A172 (cell line): Measurements from ENCODE around the gene KNCN. TPM values are rescaled to one million over a fixed set of nuclear protein-coding genes. Genes with fewer than 3 reads are reported as not detected.
A peak's percentile ranks its signal among the peaks of the same experiment; 100 is the strongest.

Experiments used
- DNase-seq: peaks from one replicate; pipeline ENCODE4 v3.0.0-alpha.2; 2015; ENCODE audit warnings: low spot score
- total RNA-seq: library from RNA; depleted of rRNA; stranded (reverse); fragments of >200 nt; shearing (Covaris generic); gene quantifications from 2 replicates; pipeline ENCODE4 v1.2.3, GENCODE V29; 2014

The KNCN gene
- total RNA-seq, 1 experiment from 2014 or later, result not detected

DNA sequence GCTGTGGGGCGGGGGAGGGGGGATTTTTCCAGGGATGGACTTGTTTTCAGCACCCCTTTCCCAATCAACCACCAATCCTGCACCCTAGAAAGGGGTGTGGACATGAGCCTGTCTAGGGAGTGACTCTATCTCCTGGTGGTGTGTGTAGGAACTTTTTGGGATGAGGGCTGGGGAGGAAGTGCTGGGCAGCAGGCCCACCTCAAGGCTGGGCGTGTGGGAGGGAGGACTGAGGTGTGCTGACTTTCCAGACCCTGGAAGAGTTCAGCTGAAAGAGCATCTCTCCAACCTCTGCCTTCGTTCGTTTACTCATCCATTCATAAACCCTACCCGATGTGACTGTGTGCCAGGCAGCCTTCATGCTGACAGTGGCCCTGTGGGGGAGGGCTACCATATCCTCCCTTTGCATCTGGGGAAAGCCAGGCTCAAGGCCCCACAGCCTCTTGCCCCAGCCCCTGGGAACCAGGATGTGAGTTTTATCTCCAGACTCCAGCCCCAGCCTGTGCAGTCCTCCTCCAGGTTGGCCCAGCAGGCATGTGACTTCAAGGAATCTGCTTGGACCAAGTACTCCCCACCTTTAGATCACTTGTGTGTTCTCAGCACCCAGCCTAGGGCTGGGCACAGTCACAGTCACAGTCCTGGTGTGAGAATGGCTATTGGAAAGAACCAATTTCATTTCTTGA, 6.7 kb downstream of the KNCN start:
- no peak for DNase-seq

DNA sequence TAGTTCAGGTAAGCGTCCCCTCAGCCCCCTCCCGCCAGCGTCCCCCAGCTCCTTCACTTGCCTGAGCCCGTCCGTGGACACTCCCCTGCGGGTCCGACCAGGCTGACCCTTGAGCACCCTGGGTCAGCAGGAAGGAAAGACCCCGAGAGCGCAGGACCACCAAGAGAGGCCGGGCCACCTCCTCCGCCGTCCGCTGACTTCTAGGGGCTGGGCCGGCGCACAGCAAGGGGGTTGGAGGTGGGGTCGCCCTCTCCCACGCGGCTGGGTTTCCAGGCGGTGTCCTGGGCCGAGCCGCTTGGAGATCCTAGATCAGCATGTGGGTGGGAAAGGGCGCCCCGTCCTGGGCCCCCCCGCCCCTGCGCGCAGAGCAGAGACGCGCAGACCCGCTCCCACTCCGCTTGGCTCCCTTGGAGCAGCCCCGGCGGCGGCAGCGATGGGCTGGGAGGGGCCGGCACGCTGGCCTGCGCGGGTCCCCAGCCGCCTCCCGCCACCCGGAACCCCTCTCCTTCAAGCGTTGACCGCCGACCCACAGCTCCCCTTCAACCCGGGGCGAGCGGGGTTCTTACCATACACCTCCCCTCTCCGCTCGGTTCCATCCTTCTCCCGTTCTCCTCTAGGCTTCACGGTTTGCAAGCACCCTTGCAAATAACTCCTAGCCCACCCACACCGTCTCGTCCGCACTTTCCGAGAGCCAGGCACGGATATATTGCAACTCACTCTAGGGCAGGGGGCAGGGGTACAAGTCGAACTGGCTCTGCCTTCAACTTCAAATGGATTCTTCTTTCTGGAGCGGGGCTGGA, 7.5 kb downstream of the KNCN start:
- DNase-seq, result no peak

DNA sequence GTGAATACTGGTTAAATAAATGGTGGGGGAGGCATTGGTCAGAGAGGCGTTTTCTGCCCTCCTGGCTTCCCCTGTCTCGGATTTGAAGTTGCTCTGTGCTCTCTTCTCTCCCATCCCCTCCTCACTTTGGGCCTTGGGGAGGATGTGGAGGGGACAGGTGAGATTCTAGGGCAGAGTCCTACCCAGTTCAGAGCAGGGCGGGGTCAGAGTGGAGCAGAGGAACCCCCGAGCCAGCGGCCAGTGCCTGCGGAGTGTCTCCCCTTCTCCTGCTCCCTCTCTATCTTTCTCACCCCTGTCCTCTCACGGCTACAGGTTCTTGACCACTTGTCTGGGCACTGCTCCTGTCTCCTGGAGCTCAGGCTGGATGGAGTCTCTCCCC, 8.1 kb downstream of the KNCN start:
- DNase-seq, result no peak

DNA sequence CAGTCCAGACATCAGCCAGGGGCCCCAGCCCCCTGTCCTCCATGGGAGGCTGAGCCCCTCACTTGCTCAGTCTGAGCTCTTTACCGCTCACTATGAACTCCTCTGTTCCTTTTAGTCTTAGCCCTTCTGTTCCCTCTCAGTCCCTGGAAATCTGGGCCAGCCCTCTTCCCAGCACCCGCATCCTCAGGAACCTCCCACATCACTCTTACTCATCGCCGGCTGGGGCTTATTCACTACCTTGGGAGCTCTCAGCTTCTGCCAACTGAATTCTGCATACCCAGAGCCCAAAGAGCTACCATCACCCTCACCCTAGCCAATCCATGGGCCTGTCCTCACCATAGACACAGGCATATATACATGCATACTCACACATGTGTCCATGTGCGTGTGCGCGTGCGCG, 11.5 kb downstream of the KNCN start:
- DNase-seq, result peak; percentile 69

DNA sequence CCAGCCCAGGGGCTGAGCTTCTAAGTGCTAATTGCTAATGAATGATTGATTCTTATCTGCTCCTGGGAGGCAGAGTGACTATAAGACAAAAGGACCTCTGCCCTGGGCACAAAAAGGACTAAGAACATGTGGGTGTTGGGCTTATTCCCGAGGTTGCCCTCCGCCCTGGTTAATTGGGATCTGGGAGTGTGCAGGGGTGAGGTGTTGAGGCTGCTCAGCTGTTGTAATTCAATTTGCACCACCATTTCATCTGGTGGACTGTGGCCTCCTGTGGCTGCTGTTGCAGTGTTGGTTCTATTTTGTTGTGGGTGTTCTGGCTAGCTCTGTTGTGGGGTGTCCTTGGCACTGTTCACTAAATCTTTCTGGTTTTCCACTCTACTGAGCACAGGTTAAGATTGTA, 13.3 kb downstream of the KNCN start:
- DNase-seq, result no peak

DNA sequence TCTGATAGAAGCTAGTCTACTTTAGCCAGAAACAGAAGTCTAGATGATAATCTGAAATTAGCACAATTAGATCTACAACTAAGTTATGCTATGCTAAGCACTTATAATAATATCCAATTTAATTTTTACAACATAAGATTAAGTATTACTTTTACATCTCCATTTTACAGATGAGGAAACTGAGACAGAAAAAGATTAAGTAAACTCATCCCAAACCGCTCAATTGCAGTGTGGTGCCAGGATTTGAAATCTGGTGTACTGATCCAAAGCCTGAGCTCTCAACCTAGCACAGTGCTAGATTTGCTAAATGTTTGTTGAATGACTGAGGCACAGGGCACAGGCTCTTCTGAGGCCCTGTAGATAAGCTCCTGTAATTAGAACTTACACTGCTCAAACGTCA, 13.8 kb downstream of the KNCN start:
- no peak for DNase-seq

DNA sequence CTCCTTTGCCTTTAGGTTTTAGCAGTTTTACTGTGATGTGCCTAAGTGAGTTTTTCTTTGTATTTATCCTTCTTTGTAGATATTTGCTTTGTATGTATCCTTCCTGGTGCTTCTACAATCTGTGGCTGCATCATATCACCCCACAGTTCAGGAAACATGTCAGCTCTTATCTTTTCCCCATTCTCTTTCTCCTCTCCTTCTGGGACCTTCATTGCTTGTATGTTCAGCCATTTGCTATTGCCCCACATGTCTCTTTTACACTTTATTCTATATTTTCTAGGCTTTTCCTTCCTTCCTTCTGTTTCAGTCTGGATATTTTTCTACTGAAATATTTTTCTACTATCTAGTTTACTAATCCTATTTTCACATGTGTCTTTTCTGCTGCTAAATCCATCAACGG, 14.9 kb downstream of the KNCN start:
- DNase-seq, result no peak

DNA sequence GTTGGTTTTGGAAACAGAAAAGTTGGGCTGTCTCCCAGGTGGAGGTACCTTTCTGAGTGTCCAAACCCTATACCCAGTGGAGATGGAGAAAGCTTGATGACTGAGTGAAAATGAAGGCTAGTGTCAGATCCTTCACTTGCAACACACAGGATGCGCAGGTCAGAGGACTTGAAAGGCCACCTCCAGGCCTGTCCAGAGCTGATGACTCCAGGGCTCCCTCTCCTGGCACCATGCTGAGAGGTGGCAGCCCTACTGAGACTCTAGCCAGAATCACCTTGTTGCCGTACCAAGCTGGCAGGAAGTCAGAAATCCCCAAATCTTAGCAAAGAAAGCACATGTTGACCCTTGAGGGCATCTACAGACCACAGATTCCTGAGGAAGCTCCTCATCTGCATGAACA, 16.4 kb downstream of the KNCN start:
- DNase-seq, result no peak

DNA sequence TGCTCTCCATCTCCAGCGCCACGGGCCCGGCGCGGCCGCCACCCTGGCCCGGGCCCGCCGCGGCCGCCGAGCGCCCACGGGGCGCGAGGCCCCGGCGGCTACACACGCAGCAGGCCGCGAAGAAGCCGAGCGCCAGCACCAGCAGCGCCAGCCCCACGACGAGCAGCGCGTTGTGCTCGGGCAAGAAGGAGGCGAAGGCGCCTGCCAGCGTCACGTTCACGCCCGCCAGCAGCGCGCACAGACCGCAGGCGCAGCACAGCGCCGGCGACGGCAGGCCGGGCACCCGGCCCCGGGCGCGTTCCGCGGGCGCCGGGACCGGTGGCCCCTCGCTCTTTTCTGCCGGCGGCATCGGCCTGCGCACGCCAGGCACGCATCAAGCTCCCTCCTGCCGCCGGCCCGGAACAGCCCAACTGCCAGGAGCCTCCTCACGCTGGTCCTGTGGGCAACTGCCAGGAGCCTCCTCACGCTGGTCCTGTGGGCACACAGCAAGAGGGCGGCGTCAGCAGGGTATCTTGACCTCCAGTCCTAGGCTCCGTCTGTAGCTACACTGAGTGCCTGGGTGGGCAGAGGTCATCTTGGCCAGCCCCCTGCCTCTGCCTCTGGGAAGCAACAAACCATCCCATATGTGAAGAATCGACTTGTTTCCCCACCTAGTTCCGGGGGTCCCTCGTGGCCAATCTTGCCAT, 18.1 kb downstream of the KNCN start:
- DNase-seq, result no peak

DNA sequence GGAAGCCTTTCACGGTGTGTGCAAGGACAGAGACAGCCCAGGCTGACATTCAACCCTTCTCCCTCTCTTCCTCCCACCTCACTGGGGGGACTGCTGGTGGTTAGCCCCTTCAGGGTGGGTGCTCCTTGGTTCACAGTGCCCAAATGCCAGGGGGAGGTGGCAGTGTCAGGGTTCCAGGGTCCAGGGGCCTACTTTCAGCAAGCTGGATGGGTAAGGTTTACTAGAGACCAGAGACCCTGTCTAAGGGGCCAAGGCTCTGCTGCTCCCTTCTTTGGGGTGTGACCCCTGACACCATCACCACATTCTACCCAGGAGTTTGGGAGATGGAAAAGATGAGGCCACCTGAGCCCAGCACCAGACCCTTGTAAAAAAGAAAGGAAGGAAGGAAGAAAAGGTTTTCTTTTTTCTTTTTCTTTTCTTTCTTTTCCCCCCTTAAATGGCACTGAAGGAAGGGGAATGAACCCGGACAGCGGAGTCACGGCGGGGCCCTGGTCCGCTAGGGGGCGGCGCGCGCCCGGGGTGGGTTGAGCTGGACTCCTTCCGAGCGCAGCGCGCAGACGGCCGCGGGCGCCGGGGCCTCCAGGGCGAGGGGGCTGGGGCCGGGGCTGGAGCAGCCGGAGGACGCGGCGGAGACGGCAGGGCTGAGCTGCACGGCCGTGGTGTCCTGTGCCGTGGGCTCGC, 18.8 kb downstream of the KNCN start:
- no peak for DNase-seq

DNA sequence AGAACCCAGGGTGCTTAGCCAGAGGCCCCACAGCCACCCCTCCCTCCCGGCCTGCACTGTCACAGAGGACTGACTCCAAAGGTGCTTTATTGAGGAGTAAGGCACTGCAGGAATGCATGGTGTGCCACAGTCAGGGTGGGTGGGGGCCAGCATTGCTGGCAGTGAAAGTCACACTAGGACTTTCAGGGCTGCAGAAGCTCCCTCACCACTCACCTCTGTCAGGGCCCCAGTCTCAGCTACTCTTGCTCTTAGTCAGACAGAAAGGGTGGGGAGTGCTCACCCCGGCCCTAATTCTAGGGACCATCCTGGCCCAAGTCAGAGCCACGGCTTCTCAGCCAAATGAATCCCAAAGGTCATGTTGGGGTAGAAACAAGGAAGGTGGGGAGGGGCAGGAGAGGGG, 19.4 kb downstream of the KNCN start:
- DNase-seq, result no peak

DNA sequence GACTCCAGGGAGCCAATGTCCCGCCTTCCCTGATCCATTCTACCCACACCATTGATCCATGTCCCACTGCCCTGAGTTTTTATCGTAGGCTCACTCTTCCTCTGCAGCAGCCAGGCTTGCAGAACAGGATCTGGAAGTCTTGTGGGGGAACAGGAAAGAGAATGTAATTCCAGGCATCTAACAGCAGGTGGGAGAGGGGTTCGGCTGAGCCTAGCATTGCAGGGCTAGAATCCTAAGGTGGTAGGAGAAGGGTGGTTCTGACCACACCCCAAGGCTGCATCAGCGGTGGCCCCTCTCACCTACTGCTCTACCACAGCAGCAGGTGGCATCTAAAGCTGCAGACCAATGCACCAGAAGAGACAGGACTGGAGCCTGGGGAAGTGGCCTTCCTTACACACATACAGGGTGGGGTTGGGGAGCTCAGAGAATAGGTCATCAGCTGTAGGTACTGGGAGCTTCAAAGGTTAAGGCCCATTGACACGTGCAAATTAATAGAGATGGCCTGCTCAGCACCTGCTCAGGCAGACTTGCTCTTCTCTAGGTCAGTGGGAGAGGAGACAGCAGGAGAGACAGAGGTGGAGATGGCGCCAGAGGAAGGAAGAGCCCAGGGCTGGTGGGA, 20.5 kb downstream of the KNCN start:
- no peak for DNase-seq

DNA sequence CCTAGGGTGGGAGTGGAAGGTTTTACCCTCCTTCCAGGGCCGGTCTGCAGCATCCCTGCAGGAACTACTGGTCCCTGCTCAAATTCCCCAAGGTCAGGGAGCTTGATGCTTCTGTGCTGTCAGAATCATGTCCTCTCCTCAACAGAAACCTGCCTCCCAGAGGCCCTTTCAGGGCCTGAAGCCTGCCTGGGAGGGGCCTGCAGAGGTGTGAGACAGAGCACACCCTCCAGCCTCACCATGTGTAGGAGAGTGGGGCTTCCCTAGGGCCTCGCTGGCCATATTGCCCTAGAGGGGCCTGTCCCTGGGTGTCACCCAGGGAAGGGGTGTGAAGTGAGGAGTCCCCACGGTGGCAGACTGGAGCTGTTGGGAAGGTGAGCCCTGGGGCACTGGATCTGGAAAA, 21.1 kb downstream of the KNCN start:
- no peak for DNase-seq

DNA sequence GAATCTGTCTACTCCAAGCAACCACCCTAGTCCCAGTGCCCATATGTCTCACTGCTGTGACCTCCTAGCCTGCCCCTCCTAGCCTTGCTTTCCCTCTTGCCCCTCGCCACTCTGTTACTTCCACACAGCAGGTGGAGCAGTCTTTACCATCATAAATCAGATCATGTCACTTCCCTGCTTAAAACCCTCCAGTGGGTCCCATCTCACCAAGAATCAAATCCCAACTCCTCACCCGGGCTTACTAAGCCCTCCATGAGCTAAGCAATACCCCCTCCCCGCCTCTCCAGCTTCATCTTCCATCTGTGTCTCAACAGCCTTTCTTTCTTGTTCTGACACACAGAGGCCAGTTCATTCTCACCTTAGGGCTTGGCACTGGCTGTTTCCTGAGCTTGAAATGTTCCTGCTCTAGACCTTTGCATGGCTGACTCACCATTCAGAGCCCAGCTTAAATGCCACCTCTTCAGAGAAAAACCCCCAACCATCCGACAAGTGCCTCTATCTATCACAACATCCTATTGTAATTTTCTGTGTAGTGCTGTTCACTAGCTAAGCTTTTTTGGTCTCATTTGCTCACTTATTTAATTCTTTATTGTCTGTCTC, 22.3 kb downstream of the KNCN start:
- no peak for DNase-seq

DNA sequence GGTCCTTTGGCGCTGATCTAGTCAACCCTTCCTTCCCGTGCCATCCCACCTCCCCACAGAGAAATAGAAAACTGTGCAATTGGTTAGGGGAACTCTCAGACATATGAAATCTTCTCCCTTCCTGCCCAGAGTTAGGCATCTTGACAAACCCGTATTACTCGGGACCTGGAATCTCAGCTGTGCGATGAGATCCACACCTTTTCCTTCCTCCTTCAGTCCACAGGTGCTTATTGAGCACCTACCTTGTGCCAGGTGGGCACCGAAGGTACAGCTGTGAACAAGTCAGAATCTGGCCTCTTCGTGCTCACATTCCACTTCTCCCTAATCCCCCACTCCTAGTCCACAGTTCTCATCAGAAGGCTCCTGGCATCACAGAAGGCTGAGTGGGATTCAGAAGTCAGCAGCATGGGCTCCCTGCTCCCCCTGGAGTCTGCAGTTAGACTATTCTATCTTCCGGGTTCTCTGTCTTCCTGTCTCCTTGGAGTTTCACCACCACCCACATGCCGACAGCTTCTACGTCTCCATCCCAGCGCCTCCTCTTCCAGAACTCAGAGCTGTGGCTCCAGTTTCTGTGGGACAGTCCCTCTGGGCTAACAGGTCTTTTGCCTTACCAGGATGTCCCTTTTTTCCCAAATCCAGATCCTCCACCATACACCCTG, 23.0 kb downstream of the KNCN start:
- no peak for DNase-seq

DNA sequence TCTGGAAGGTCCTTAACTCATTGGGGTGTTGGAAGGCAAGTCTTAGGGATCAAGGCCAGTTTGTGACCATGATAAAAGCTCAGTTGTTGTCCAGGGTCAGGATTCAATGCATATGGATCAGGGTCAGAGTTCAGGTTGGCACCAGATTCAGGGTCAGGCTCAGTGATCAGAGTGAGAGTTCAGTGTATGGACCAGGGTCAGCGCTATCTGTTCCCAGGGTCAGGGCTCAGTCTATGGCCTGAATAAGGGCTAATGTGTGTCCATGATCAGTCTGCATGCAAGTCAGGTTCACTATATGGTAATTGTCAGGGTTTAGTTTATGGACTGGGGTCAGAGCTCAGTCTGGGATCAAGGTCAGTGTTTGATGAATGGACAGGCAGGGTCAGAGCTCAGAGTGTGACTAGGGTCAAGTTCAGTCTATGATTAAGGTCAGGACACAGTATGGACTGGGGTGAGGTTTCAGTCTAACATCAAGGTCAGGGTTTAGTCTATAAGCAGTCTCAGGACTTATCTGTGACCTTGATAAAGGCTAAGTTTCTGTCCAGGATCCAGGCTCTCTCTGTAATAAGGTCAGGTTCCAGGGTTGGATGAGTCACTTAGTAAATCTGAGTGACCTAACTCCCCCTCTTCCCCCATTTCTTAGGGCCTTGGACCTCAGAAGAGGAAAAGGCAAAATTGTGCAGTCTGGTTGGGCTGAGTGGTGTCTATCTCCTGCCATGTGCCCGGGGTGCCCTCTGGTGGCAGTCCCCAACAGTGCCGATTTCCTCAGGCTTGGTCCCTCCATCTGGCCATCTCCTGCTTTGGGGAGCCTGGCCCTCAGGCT, 23.8 kb downstream of the KNCN start:
- peak; percentile 71 for DNase-seq

DNA sequence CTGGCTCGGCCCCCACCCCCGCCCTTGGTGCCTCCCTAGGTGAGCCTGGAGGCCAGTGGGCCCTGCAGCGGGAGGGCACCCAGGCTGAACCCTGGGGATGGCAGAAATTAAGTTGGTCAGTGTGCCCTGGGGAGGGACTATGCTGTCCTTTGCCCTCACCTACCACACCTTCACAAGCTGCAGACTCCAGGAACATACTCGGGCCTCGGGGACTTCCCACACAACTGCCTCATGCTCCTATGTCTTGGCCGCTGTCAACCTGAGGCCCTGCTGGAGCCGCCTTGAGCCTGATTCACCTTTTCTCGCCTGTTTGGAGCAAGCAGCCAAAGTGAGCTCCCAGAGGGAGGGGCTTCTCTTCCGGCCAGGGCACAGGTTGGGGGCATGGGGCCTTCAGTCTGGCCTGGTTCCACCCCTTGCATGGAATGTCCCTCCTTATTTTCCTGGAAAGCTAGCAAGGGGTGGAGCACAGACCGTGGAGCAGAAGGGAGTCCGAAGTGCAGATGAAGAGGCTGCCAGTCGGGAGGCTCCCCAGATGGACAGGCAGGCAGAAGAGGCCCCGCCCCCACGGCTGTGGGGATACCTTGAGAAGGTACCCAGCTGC, 24.7 kb downstream of the KNCN start:
- DNase-seq, result no peak

DNA sequence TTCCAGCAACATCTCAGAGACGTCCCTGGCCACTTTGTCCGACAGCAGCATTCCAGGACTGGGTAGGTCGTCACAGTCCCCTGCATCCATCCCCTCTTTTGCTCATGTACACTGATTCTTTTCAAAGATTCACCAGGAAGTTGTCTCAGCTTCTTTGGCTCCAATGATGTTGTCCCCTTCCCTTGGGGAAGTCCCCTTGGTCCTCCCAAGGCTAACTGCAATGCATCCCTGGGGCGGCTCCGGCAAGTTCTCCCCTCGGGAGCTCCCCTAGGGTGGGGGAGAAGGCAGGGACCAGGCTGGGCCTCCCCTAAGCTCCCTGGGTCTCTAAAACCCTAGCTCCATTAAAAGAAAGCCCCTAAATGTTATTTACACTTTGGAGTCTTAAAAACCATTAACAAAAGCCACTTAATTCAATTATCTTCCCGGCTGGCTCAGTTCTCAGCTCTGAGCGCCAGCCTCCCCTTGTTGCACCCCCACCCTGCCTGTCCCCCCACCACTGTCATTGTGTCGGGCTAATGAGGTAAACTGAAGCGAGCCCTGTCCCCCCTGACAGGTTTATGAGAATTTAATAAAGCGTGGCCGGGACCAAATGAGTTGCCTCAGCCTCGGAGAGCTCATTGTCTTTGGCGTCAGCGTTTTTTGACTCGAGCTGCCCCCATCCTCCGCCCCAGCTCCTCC, 25.3 kb downstream of the KNCN start:
- no peak for DNase-seq
